T-helper 2 cell treated with Interferon-gamma antibody and Interleukin-4, amounts not matched to agents 100 ng/mL and 5 ng/mL, for 36 hours (primary cell): Measurements from ENCODE around the gene TMEM9B. TPM values are rescaled to one million over a fixed set of nuclear protein-coding genes. Genes with fewer than 3 reads are reported as not detected.
"Not testable (repeated sequence)": the region's sequence is repeated elsewhere in the genome, so short reads cannot be mapped to it uniquely, and the experiment has no call there.

Experiments
- intact Hi-C: fragments of 100-400 bp; cut with micrococcal nuclease; formaldehyde crosslinking; loops from one replicate; pipeline ENCODE4 v1.15.1; 2023
- total RNA-seq: library from RNA; stranded (reverse); gene quantifications from 2 replicates; pipeline ENCODE4 v1.2.3, GENCODE V29; 2022

TMEM9B gene
- total RNA-seq, 1 donor from 2014 or later, result 32.9 TPM

- intact Hi-C loops, result not testable (repeated sequence)
Observed at GRCh38 chr11:8979365-8979764, 15.1 kb upstream of the TMEM9B start.

- intact Hi-C loops, result no loop called here
Observed at GRCh38 chr11:8973121-8973520, 8.9 kb upstream of the TMEM9B start.

- intact Hi-C loops, result no loop called here
Observed at GRCh38 chr11:8971924-8972316, 7.7 kb upstream of the TMEM9B start.

DNA sequence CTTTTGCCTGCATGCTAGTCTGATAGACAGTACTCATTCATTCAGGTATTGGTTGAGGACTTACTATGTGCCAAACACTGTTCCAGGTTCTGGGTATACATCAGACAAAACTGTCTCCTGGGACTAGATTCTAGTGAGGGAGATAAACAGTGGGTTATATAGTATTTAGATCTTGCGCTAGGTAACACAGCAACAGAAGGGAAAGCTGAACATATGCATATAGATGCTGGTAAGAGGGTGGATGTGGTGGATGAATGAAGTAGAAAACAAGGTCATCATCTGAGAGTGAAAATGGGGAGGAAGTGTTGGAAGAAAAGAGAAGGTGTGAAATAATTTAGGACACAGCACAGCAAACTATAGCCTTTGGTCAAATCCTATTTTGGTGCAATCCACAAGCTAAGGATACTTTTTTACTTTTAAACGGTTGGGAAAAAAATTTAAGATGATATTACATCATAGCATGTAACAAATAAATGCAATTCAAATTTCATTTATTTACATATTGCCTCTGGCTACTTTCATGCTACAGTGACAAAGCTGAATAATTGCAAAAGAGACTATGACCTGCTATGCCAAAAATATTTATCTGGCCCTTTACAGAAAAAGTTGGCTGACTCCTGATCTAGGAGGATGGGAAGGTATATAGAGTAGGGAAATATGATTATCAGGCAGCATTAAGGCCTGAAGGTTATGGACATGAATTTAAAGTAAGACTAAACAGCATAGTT lies 7.1 kb upstream of the TMEM9B start:
- intact Hi-C loops, result no loop called here

- intact Hi-C loops, result no loop called here
Observed at GRCh38 chr11:8967184-8967583, 2.9 kb upstream of the TMEM9B start.

- intact Hi-C loops, result loop anchor here (1.0 to 5.0 kb wide), 11 partner anchors 40 to 976 kb away; partner anchors contain the start of genes AKIP1, EIF3F, RPL27A and TMEM41B
Observed at GRCh38 chr11:8963569-8964323, 496 bp downstream of the TMEM9B start.

GRCh38 chr11:8962841-8963240 lies 1.4 kb downstream of the TMEM9B start:
- intact Hi-C loops, result loop anchor here (5.0 kb wide), 2 partner anchors 299 to 976 kb away; partner anchors contain the start of gene EIF3F

DNA sequence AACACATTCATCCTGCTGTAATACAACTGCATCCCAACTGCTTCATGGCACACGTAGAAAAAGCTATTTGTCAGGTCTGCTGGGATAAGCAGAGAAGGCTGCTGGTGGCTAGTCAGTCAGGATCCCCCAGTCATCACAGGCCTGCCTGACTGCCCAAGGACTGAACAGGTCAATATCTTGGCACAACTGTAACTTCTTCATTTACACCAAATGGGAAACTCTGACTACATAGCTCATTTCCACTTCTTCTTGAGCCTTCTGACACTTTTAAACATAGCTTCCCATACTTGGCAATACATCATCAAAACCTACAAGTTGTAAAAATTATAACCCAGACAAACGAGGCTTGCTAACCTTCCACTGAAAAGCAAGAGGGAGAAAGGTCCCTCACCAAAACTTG lies 2.8 kb downstream of the TMEM9B start:
- intact Hi-C loops, result loop anchor here (5.0 kb wide), 2 partner anchors 301 to 974 kb away; partner anchors contain the start of gene EIF3F

DNA sequence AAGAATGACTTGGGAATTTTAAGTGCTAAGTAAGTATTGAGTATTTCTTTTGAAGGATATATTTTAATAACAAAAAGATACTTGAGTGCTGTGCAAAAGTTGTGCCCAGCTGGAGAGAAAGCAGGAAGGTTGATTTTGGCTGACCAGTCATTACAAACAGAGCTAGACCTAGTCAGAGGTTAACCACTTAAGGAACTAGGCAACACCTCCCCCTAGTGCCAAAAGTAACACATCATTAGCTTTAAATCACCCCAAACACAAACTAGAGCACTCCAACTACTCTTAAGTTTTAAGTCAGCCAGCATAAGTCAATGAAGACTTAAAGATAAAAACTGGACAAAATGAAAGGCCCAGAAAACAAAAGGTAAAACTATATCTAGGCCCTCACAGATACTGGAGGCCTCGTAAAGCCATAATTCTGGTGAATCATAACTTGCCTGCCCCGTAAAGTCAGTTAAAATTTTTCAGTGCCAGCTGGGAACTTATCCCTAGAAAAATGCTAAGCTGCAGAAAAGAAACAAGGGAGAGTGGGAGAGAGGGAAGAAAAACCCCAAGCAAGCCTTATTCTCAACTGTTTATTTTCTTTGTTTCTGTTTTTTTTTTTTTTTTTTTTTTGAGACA lies 4.6 kb downstream of the TMEM9B start:
- intact Hi-C loops, result loop anchor here (1.0 to 5.0 kb wide), 4 partner anchors 45 to 972 kb away; partner anchors contain the start of gene EIF3F

DNA sequence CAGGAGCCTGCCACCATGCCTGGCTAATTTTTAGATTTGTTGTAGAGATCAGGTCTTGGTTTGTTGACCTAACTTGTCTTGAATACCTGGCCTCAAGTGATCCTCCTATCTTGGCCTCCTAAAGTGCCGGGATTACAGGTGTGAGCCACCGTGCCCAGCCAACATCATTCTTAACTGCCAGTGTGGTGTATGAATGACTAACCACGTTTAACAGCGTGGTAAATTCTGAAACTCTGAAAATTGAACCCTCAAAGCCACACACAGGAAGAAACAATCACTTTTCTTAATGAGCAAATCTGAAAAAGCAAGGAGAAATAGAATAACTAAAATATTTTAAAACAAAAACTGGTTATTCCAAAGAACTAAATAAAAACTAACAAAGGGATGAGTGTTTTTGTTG lies 7.4 kb downstream of the TMEM9B start:
- intact Hi-C loops, result no loop called here

DNA sequence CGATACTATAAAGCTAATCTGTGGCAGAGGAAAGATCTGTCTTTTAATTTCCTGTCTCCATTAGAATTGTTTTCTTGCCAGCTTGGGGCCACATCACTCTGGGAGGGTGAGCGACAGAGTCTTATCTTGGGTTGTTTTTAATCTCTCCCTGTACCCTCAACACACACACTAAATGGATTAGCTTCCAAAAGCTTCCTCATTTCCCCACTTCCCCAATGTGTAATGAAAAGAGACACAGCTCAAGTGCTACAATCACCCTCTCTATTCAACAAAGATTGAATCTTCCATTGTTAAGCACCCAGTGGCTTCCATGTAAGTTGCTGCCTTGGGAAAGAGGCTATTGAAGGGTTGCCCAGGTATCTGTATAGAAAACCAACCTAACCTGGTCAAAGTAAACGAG lies 15.4 kb downstream of the TMEM9B start:
- intact Hi-C loops, result no loop called here

GRCh38 chr11:8947230-8947943 lies 16.9 kb downstream of the TMEM9B start:
- intact Hi-C loops, result no loop called here

- intact Hi-C loops, result no loop called here
Observed at GRCh38 chr11:8942518-8943066, 21.6 kb downstream of the TMEM9B start, which contains the start of gene ASCL3. Gene ASCL3 (minus strand): TSS chr11:8943016. CDS start chr11:8938161, 4,855 bp downstream.

GRCh38 chr11:8941341-8942103 lies 22.7 kb downstream of the TMEM9B start:
- intact Hi-C loops, result no loop called here

DNA sequence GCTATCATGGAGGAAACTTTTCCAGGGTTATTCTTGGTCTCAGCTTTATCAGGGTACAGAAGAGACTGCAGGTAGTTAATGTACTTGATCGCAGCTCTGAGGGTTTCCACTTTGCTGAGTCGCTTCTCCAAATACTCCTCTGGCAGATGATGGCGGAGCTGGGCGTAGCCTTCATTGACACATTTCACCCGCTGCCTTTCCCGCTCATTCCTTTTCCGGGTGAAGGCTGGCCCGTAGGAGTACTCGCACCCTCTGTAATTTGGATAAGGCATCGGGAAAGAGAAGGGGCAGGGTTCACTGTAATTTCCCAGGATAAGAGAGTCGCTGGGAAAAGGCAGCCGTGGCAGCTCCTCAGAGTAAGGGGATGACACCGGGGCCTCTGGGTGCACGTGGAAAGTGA lies 26.6 kb downstream of the TMEM9B start:
- intact Hi-C loops, result no loop called here

- intact Hi-C loops, result no loop called here
Observed at GRCh38 chr11:8937159-8937558, 27.1 kb downstream of the TMEM9B start.

- intact Hi-C loops, result not testable (repeated sequence)
Observed at GRCh38 chr11:8935789-8936188, 28.5 kb downstream of the TMEM9B start.

DNA sequence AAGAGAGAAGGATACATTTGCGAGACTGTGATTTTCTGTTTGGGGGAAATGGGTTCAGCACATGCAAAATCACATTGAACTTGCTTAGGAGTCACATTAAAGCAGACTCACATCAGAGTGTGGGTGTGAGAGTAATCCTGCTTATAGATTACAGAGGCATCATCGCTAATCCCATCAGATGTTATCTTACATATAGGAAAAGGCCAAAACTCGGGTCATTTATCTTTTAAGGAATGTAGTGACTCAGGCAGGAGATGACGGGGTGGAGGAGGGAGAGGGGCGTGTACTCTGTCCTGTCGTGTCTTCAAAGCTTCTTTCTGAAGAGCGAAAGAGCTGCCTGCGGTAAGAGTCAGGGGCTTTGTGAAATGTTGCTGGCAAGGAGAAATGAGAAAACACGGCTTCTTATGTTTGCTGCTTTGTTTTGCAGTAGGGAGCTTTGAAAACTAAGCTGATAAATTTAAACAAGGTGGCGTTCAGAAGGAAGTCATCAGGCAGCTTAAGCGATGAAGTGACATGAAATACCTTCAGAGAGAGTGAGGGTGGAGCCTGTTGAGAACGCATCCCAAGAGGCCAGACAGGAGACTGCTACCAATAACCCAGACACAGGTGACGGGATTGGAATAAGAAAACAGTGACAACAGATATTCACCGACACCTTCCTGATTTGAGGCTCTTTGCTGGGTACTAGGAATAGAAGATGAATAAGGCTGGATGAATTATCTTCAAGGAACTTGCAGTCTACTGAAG lies 29.3 kb downstream of the TMEM9B start:
- intact Hi-C loops, result no loop called here

GRCh38 chr11:8933931-8934330 lies 30.3 kb downstream of the TMEM9B start:
- intact Hi-C loops, result no loop called here
